K562 (cell line): ENCODE results near the gene CAPN6.

Experiments used
- ZNF282 ChIP-seq: sonication (generic); formaldehyde crosslinking; IDR thresholded peaks from 2 replicates; pipeline ENCODE4 v1.8.1; 2023; ENCODE audit warnings: missing genetic modification reagents
- TF ChIP-seq, protein P1 (sequence below), 2 experiments: fragments of 450-650 bp; formaldehyde crosslinking in 1 of 2; IDR thresholded peaks; 2 replicates each; pipeline versions ENCODE4 v1.4.0 to v1.6.1; 2014 to 2020; ENCODE audit warnings: mild to moderate bottlenecking in 2 of 2, borderline replicate concordance in 1 of 2, low read depth in 1 of 2

DNA sequence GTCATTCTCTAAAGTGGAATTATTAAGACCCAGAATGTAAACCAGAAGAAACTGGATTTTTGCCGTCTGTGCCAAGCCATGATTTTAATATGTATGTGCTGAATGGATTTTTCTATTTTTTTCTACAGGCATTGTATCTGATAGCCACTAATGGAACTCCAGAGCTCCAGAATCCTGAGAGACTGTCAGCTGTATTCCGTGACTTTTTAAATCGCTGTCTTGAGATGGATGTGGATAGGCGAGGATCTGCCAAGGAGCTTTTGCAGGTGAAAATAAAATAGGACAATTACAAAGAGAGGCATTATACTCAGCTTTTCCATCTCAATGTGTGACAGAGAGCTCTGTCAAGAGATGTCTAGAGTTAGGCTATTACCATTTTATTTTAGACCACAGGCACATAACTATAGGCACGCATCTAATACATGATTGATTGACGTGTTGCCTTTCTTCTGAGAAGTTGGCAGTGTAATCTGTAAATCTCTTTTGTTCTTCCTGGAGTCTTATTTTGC is 53.9 kb downstream of the CAPN6 start:
- TF ChIP-seq ZNF282 (CRISPR knock-in tag) = no peak
- TF ChIP-seq, protein P1, sequence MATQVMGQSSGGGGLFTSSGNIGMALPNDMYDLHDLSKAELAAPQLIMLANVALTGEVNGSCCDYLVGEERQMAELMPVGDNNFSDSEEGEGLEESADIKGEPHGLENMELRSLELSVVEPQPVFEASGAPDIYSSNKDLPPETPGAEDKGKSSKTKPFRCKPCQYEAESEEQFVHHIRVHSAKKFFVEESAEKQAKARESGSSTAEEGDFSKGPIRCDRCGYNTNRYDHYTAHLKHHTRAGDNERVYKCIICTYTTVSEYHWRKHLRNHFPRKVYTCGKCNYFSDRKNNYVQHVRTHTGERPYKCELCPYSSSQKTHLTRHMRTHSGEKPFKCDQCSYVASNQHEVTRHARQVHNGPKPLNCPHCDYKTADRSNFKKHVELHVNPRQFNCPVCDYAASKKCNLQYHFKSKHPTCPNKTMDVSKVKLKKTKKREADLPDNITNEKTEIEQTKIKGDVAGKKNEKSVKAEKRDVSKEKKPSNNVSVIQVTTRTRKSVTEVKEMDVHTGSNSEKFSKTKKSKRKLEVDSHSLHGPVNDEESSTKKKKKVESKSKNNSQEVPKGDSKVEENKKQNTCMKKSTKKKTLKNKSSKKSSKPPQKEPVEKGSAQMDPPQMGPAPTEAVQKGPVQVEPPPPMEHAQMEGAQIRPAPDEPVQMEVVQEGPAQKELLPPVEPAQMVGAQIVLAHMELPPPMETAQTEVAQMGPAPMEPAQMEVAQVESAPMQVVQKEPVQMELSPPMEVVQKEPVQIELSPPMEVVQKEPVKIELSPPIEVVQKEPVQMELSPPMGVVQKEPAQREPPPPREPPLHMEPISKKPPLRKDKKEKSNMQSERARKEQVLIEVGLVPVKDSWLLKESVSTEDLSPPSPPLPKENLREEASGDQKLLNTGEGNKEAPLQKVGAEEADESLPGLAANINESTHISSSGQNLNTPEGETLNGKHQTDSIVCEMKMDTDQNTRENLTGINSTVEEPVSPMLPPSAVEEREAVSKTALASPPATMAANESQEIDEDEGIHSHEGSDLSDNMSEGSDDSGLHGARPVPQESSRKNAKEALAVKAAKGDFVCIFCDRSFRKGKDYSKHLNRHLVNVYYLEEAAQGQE (IDR thresholded peaks at IDR 0.05; ENCODE audit: borderline replicate concordance) = no peak
- TF ChIP-seq, protein P1 (CRISPR knock-in tag; IDR thresholded peaks at IDR 0.05; ENCODE audit: low read depth) = no peak
